GM23338 (cell line): Measurements from ENCODE around the gene ENOX1. TPM values are rescaled to one million over a fixed set of nuclear protein-coding genes. Genes with fewer than 3 reads are reported as not detected.
A peak's percentile ranks its signal among the peaks of the same experiment; 100 is the strongest.

Experiments used
- ATAC-seq: fragments of 200-7000 bp; cut with Tn5 transposase; 3 replicates; pipeline ENCODE4 v1.9.1; 2020
- DNase-seq: peaks from one replicate; pipeline ENCODE4 v3.0.0-alpha.2; 2015; ENCODE audit warnings: low spot score
- H2AFZ ChIP-seq: fragments of 200-600 bp; sonication (generic); 2 replicates; pipeline ENCODE4 v1.8.0; 2016; ENCODE audit warnings: antibody characterized with exemption, mild to moderate bottlenecking, moderate library complexity
- H3F3A ChIP-seq: fragments of 200-600 bp; sonication (generic); replicated peaks from 2 replicates; pipeline ENCODE4 v1.8.0; 2017; ENCODE audit warnings: antibody characterized with exemption, mixed run types, low read depth
- H3K27ac ChIP-seq: fragments of 200-600 bp; sonication (generic); 2 replicates; pipeline ENCODE4 v1.6.1; 2016; ENCODE audit warnings: low read depth
- H3K27me3 ChIP-seq: fragments of 200-600 bp; sonication (generic); 2 replicates; pipeline ENCODE4 v1.8.0; 2016; ENCODE audit warnings: mild to moderate bottlenecking, mixed run types, moderate library complexity; ENCODE audit not compliant: insufficient read depth
- H3K36me3 ChIP-seq: fragments of 200-600 bp; sonication (generic); 2 replicates; pipeline ENCODE4 v1.8.0; 2016; ENCODE audit warnings: mild to moderate bottlenecking; ENCODE audit not compliant: insufficient read depth
- H3K4me1 ChIP-seq: fragments of 200-600 bp; sonication (generic); 2 replicates; pipeline ENCODE4 v1.8.0; 2016; ENCODE audit warnings: mild to moderate bottlenecking, moderate library complexity; ENCODE audit not compliant: insufficient read depth
- H3K4me2 ChIP-seq: fragments of 200-600 bp; sonication (generic); 2 replicates; pipeline ENCODE4 v1.7.1; 2017; ENCODE audit warnings: mixed run types
- H3K4me3 ChIP-seq: fragments of 200-600 bp; sonication (generic); 2 replicates; pipeline ENCODE4 v1.6.1; 2016; ENCODE audit warnings: mixed run types
- H3K79me2 ChIP-seq: fragments of 200-600 bp; sonication (generic); replicated peaks from 2 replicates; pipeline ENCODE4 v1.8.0; 2017; ENCODE audit warnings: mild to moderate bottlenecking; ENCODE audit not compliant: insufficient read depth
- H3K9me2 ChIP-seq: fragments of 200-600 bp; sonication (generic); 2 replicates; pipeline ENCODE4 v1.8.0; 2017; ENCODE audit not compliant: insufficient read depth
- H4K20me1 ChIP-seq: fragments of 200-600 bp; sonication (generic); replicated peaks from 2 replicates; pipeline ENCODE4 v1.8.0; 2017; ENCODE audit warnings: mild to moderate bottlenecking; ENCODE audit not compliant: insufficient read depth
- H3K27ac Mint-ChIP-seq: 2 replicates; pipeline ENCODE4 v1.8.0; 2020; ENCODE audit warnings: inconsistent platforms, mild to moderate bottlenecking, moderate library complexity, mixed read lengths
- H3K27me3 Mint-ChIP-seq: 3 replicates; pipeline ENCODE4 v1.8.0; 2022; ENCODE audit warnings: low read depth, mild to moderate bottlenecking, moderate library complexity, mixed read lengths, inconsistent platforms; ENCODE audit not compliant: insufficient read depth, poor library complexity
- H3K36me3 Mint-ChIP-seq: 3 replicates; pipeline ENCODE4 v1.8.0; 2021; ENCODE audit warnings: low read depth, mild to moderate bottlenecking, inconsistent platforms, moderate library complexity, mixed read lengths
- H3K4me1 Mint-ChIP-seq: 3 replicates; pipeline ENCODE4 v1.8.0; 2020; ENCODE audit warnings: mild to moderate bottlenecking, inconsistent platforms, mixed read lengths
- H3K4me3 Mint-ChIP-seq: 3 replicates; pipeline ENCODE4 v1.8.0; 2021; ENCODE audit warnings: moderate library complexity, mild to moderate bottlenecking, inconsistent platforms, mixed read lengths
- H3K9me3 Mint-ChIP-seq: 3 replicates; pipeline ENCODE4 v1.8.0; 2020; ENCODE audit warnings: moderate library complexity, mild to moderate bottlenecking, inconsistent platforms, mixed read lengths
- CTCF ChIP-seq, 2 experiments: fragments of 200-600 bp in 1 of 2; sonication (generic) in 1 of 2; conservative IDR thresholded peaks; 2 replicates each; pipeline versions ENCODE4 v1.5.1 to v1.6.1; 2016 to 2017; ENCODE audit warnings: antibody characterized with exemption in 2 of 2, low read depth in 2 of 2, mild to moderate bottlenecking in 2 of 2, moderate library complexity in 1 of 2
- ETS1 ChIP-seq: IDR thresholded peaks from 2 replicates; pipeline ENCODE4 v1.6.1; 2016; ENCODE audit warnings: antibody characterized with exemption
- EZH2 ChIP-seq: fragments of 200-600 bp; sonication (generic); IDR thresholded peaks from one replicate; pipeline ENCODE4 v1.8.0; 2017; ENCODE audit warnings: antibody characterized with exemption, mild to moderate bottlenecking, low read depth; ENCODE audit not compliant: unreplicated experiment
- EZH2phosphoT487 ChIP-seq: fragments of 200-600 bp; sonication (generic); IDR thresholded peaks from one replicate; pipeline ENCODE4 v1.8.1; 2018; ENCODE audit warnings: antibody characterized with exemption; ENCODE audit not compliant: unreplicated experiment
- JUNB ChIP-seq: IDR thresholded peaks from one replicate; pipeline ENCODE4 v1.6.1; 2016; ENCODE audit warnings: antibody characterized with exemption; ENCODE audit not compliant: unreplicated experiment
- NANOG ChIP-seq: IDR thresholded peaks from 2 replicates; pipeline ENCODE4 v1.6.1; 2016; ENCODE audit warnings: antibody characterized with exemption, borderline replicate concordance
- POLR2AphosphoS5 ChIP-seq: IDR thresholded peaks from 2 replicates; pipeline ENCODE4 v1.6.1; 2016; ENCODE audit warnings: antibody characterized with exemption, low read depth
- REST ChIP-seq: IDR thresholded peaks from one replicate; pipeline ENCODE4 v1.6.1; 2018; ENCODE audit warnings: antibody characterized with exemption; ENCODE audit not compliant: unreplicated experiment
- ZNF114 ChIP-seq: fragments of 250-450 bp; sonication (Bioruptor Pico); IDR thresholded peaks from 2 replicates; pipeline ENCODE4 v1.5.0; 2020; ENCODE audit warnings: mild to moderate bottlenecking, moderate library complexity
- ZNF331 ChIP-seq: fragments of 250-450 bp; sonication (Bioruptor Pico); IDR thresholded peaks from 2 replicates; pipeline ENCODE4 v1.5.0; 2020; ENCODE audit warnings: low read depth, mild to moderate bottlenecking, moderate library complexity
- polyA plus RNA-seq: library from polyadenylated mRNA; unstranded; fragments of >200 nt; fragmentation: Nextera tagmentation; extraction: Ambion mirVana; gene quantifications from 2 replicates; pipeline ENCODE4 v1.2.1, GENCODE V29; 2016
- total RNA-seq: library from RNA; depleted of rRNA; stranded (reverse); fragments of >200 nt; shearing (Covaris generic); gene quantifications from 2 replicates; pipeline ENCODE4 v1.2.3, GENCODE V29; 2014

ENOX1 gene
- total and polyA plus RNA-seq, 2 experiments from 2014 or later = 0.66 to 0.81 TPM

DNA sequence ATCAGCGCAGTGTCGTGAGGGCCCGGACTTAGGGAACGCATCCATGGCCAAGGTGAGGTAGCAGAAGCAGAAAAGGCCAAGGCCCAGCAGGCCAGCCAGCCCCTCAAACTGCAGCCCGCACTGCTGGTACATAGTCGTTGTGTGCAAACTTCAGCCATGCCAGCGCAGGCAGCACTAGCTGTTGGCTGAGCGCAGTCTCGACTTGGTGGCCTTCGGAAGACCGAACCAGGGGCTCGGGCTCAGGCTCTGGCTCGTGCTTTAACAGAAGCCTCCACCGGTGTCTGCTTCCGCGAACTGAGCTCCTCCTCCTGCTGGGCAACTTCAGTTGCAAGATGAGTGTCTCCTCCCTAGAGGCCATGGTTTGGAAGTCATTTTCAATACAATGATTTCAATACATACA is 605.9 kb downstream of the ENOX1 start:
- Histone ChIP-seq H3K79me2 (no peaks in the 10 kb centered on the region), H2AFZ (no peak overlapping the region), H3K27me3 (no peaks in the 10 kb centered on the region), H3K4me2 (no peak overlapping the region), H4K20me1 (no peaks in the 10 kb centered on the region), H3K4me1 (no peaks in the 10 kb centered on the region), H3K4me3 (no peak overlapping the region), H3F3A (no peaks in the 10 kb centered on the region), H3K36me3 (no peaks in the 10 kb centered on the region), H3K27ac (no peak overlapping the region), H3K9me2 (no peaks in the 10 kb centered on the region)
- no peaks in the 10 kb centered on the region for H3K36me3 Mint-ChIP-seq
- peak; percentile 15 for DNase-seq
- peak; percentile 37; the same call in 2 of the 3 replicates for ATAC-seq
- H3K27me3 Mint-ChIP-seq = peaks cover 5% of the 10 kb centered on the region
- peaks cover 9% of the 10 kb centered on the region; the same call in 1 of the 3 replicates for H3K9me3 Mint-ChIP-seq
- TF ChIP-seq CTCF (conservative IDR thresholded peaks at IDR 0.05; ENCODE audit: low read depth in 2 of 2) = no peak
- no peak for TF ChIP-seq POLR2AphosphoS5
- TF ChIP-seq ZNF114 (CRISPR knock-in tag) = no peak
- no peak for TF ChIP-seq EZH2phosphoT487
- no peak for TF ChIP-seq ETS1
- no peak for TF ChIP-seq REST
- no peak for TF ChIP-seq EZH2
- no peak for TF ChIP-seq JUNB
- no peak overlapping the region for H3K4me3 Mint-ChIP-seq
- H3K4me1 Mint-ChIP-seq = peaks cover 6% of the 10 kb centered on the region; the same call in 2 of the 3 replicates
- H3K27ac Mint-ChIP-seq = no peak overlapping the region

GRCh38 chr13:43180036-43180660 is 606.6 kb downstream of the ENOX1 start:
- H4K20me1 ChIP-seq = no peaks in the 10 kb centered on the region
- H3K4me1 ChIP-seq = no peaks in the 10 kb centered on the region
- peaks cover 9% of the 10 kb centered on the region; the same call in 1 of the 3 replicates for H3K9me3 Mint-ChIP-seq
- no peaks in the 10 kb centered on the region for H3K27me3 ChIP-seq
- no peaks in the 10 kb centered on the region for H3K79me2 ChIP-seq
- no peaks in the 10 kb centered on the region for H3F3A ChIP-seq
- no peak overlapping the region for H3K4me3 ChIP-seq
- no peak overlapping the region for H3K27ac ChIP-seq
- no peak overlapping the region for H2AFZ ChIP-seq
- peaks cover 6% of the 10 kb centered on the region; the same call in 2 of the 3 replicates for H3K4me1 Mint-ChIP-seq
- peaks cover 5% of the 10 kb centered on the region for H3K27me3 Mint-ChIP-seq
- no peak for DNase-seq
- H3K9me2 ChIP-seq = no peaks in the 10 kb centered on the region
- no peak overlapping the region for H3K4me3 Mint-ChIP-seq
- no peak overlapping the region for H3K4me2 ChIP-seq
- no peak for ATAC-seq
- H3K36me3 Mint-ChIP-seq = no peaks in the 10 kb centered on the region
- no peak overlapping the region for H3K27ac Mint-ChIP-seq
- H3K36me3 ChIP-seq = no peaks in the 10 kb centered on the region
- TF ChIP-seq CTCF (conservative IDR thresholded peaks at IDR 0.05; ENCODE audit: low read depth in 2 of 2) (no peak), POLR2AphosphoS5 (no peak), ZNF331 (CRISPR knock-in tag) (no peak), ETS1 (no peak), NANOG (no peak), EZH2phosphoT487 (no peak), EZH2 (no peak)
